GM18507 (cell line): Measurements from ENCODE around the gene ZNF585A.
"Not testable (repeated sequence)": the region's sequence is repeated elsewhere in the genome, so short reads cannot be mapped to it uniquely, and the experiment has no call there.

Source experiments
- DNase-seq: peaks from one replicate; pipeline ENCODE4 v3.0.0; 2011; ENCODE audit warnings: low read depth; ENCODE audit not compliant: insufficient read length; ENCODE audit errors: extremely low spot score
- FAIRE-seq: peaks from 2 replicates; lab custom pipeline; 2011; peaks lifted over from hg19 to GRCh38; lab: Jason Lieb, UNC

ZNF585A gene

GRCh38 chr19:37172368-37173366 is at the start of gene ZNF585A:
Gene ZNF585A, minus strand, starts transcription at chr19:37172695. Its CDS starts 2,785 bp downstream, at chr19:37169910.
- DNase-seq (peak; percentile 58), FAIRE-seq (peak; percentile 98)

GRCh38 chr19:37221136-37221535 is 48.6 kb upstream of the ZNF585A start:
- DNase-seq (no peak), FAIRE-seq (no peak)

GRCh38 chr19:37220383-37220782 is 47.9 kb upstream of the ZNF585A start:
- no peak for DNase-seq
- FAIRE-seq = no peak

- DNase-seq (no peak), FAIRE-seq (no peak)
Measured at GRCh38 chr19:37218592-37218935, 46.1 kb upstream of the ZNF585A start.

GRCh38 chr19:37217775-37218591 is 45.5 kb upstream of the ZNF585A start, which contains the start of gene ZNF383:
Gene ZNF383, plus strand, starts transcription at chr19:37218214. Its CDS starts 12,240 bp downstream, at chr19:37230454.
- peak; percentile 91 for FAIRE-seq
- DNase-seq = peak; percentile 79

GRCh38 chr19:37217480-37217774 is 44.9 kb upstream of the ZNF585A start:
- no peak for FAIRE-seq

GRCh38 chr19:37197768-37198167 is 25.3 kb upstream of the ZNF585A start:
- DNase-seq = no peak
- no peak for FAIRE-seq

More at GRCh38 chr19:37217480-37217774, 44.9 kb upstream of the ZNF585A start:
- DNase-seq = no peak

- FAIRE-seq, DNase-seq: not testable (repeated sequence)
Measured at GRCh38 chr19:37197115-37197514, 24.6 kb upstream of the ZNF585A start.

- not testable (repeated sequence) for FAIRE-seq, DNase-seq
Measured at GRCh38 chr19:37195248-37195647, 22.8 kb upstream of the ZNF585A start.

- FAIRE-seq = not testable (repeated sequence)
Measured at GRCh38 chr19:37186071-37186470, 13.6 kb upstream of the ZNF585A start.

GRCh38 chr19:37165635-37166034 is 6.9 kb downstream of the ZNF585A start:
- FAIRE-seq (no peak), DNase-seq (no peak)

More at GRCh38 chr19:37186071-37186470, 13.6 kb upstream of the ZNF585A start:
- not testable (repeated sequence) for DNase-seq

GRCh38 chr19:37160153-37160552 is 12.3 kb downstream of the ZNF585A start:
- no peak for DNase-seq
- FAIRE-seq = no peak

GRCh38 chr19:37148214-37148613 is 24.3 kb downstream of the ZNF585A start:
- DNase-seq (no peak), FAIRE-seq (no peak)

- DNase-seq (no peak), FAIRE-seq (no peak)
Measured at GRCh38 chr19:37136111-37136510, 36.4 kb downstream of the ZNF585A start.

GRCh38 chr19:37128821-37129177 is 43.7 kb downstream of the ZNF585A start:
- FAIRE-seq = no peak
- DNase-seq = no peak

- FAIRE-seq (no peak), DNase-seq (no peak)
Measured at GRCh38 chr19:37127999-37128820, 44.3 kb downstream of the ZNF585A start.

GRCh38 chr19:37122093-37122492 is 50.4 kb downstream of the ZNF585A start:
- not testable (repeated sequence) for FAIRE-seq, DNase-seq

- FAIRE-seq (no peak), DNase-seq (no peak)
Measured at GRCh38 chr19:37114001-37114400, 58.5 kb downstream of the ZNF585A start.

- not testable (repeated sequence) for FAIRE-seq, DNase-seq
Measured at GRCh38 chr19:37111753-37112152, 60.7 kb downstream of the ZNF585A start.
